ENCODE measurements around the gene SND1.

Gene SND1

DNA sequence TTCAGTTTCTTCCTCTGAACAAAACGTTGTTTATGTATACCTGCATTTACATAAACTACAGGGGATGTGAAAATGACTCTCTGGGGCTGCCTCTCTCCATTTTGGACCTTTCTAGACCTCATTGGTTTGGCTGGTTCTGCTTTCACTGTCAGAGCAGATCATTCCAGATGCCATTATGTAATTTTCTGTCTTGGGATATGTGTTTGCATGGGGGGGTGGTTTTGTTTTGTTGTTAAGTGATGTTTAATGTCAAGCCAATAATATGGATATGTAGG, 206.9 kb downstream of the SND1 start:
- no peak for DNase-seq (ENCODE audit: low read depth in 1 of 2, low spot score in 1 of 2)

DNA sequence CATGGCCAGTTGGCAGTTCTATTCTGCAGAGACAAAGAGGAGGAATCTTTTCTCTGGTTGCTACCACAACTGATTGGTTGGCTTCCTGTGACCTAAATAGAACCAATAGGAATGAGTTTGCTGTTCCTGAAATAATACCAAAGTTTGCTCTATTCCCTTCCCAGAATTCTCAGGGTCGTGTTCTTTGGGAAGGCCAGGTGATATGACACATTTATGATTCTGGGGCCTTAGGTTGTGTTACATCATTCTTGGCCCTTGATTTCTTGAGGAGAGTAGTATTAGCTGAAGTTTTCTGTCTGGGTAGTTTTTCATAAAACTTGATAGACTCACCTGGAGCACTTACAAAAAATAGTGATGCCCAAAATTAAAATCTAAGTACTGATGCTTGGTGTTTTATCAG, 207.3 kb downstream of the SND1 start:
- DNase-seq (ENCODE audit: low read depth in 1 of 2, low spot score in 1 of 2): no peak

- no peak for DNase-seq (ENCODE audit: low read depth in 1 of 2, low spot score in 1 of 2)
Observed at GRCh38 chr7:127862525-127862924, 210.5 kb downstream of the SND1 start.

DNA sequence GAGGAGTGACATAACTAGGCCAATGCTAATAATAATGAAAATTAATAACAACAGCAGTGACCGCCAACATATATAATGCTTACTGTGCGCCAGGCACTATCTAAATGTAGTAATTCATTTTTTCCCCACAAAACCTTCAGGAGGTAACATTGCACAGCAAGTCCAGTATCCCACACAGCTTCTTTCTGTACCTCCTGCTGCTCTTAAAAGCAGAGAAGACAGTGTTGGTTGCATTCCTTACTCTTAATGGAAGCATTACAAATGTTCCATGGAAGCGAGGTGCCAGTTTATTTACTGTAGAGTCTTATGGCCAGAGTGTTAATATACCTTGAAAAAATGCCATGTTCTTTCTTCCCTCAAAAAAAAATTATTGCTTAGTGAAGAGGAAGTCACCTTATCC, 211.1 kb downstream of the SND1 start:
- no peak for DNase-seq (ENCODE audit: low read depth in 1 of 2, low spot score in 1 of 2)

DNA sequence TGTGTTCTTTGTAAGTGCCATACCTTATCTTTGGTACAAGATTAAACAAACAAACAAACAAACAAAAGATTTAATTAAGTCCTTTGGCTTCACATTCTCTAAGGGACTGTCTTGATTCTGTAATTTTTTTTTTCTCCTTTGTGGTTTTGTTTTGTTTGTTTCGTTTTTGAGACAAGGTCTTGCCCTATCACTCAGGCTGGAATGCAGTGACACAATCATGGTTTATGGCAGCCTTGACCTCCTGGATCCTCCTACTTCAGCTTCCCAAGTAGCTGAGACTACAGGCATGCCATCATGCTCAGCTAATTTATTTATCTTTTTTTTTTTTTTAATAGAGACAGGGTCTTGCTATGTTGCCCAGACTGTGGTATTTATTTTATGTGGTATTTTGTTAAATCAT, 213.5 kb downstream of the SND1 start:
- DNase-seq (ENCODE audit: low read depth in 1 of 2, low spot score in 1 of 2): no peak

GRCh38 chr7:127870231-127870907, 218.4 kb downstream of the SND1 start:
- DNase-seq (ENCODE audit: low read depth in 1 of 2, low spot score in 1 of 2): no peak

DNA sequence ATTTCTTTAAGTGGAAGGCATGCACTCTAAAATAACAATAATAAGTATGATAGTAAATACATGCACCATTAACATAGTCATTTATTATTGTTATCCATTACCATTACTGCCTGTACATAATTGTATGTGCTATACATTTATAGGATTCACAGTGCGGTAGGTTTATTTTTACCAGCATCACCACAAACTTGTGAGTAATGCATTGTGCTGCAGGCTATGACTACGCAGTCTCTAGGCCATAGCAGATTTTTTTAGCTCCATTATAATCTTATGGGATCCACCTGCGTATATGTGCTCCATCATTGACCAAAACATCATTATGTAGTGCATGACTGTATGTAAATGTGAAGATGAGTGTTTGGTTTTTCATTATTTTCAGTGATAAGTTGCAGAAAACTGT, 219.2 kb downstream of the SND1 start:
- no peak for DNase-seq (ENCODE audit: low read depth in 1 of 2, low spot score in 1 of 2)

GRCh38 chr7:127872122-127872521, 220.1 kb downstream of the SND1 start:
- no peak for DNase-seq (ENCODE audit: low read depth in 1 of 2, low spot score in 1 of 2)

- no peak for DNase-seq (ENCODE audit: low read depth in 1 of 2, low spot score in 1 of 2)
Observed at GRCh38 chr7:127873151-127873550, 221.2 kb downstream of the SND1 start.

DNA sequence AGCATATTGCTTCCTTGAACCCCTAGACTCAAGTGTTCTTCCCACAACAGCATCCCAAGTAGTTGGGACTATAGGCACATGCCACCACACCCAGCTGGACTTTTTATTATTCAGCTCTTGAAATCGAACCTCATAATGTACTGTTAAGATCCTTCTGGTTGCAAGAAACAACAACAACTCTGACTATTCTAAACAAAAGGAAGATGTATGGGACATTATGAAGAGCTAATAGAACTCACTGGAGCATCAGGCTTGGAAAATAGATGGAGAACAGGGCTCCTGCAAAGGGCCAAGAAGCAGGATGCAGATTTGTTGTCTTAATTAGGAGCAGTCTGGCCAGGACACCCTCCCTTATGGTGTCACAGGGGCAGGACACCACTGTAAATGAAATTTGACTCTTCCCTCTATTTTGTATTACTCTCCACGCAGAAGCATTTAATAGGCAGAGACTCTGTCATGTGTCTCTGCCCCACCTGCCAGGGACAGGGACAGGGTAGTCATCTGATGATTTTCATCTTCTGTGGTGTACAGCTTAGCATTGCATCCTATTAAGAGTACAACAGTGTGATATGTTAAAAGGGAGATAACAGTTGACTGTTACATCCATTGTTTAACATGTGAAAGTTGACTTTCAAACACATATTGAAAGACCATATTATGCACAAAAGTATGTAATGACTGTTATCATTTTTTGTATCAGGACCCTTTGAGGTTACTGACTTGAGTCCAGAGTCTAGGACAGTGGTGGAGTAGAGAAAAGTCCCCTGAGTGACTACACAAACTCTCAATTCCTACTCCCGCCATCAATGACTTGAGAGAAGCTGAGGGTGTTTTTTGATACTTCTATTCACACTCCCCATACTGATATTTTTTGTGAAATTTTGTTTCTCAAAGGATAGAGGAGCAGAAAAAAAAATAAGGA, 222.0 kb downstream of the SND1 start:
- DNase-seq (ENCODE audit: low read depth in 1 of 2, low spot score in 1 of 2): no peak

GRCh38 chr7:127874951-127875608, 223.1 kb downstream of the SND1 start:
- DNase-seq (ENCODE audit: low read depth in 1 of 2, low spot score in 1 of 2): no peak

GRCh38 chr7:127876393-127876792, 224.4 kb downstream of the SND1 start:
- no peak for DNase-seq (ENCODE audit: low read depth in 1 of 2, low spot score in 1 of 2)

- DNase-seq (ENCODE audit: low read depth in 1 of 2, low spot score in 1 of 2): no peak
Observed at GRCh38 chr7:127877951-127878350, 226.0 kb downstream of the SND1 start.

GRCh38 chr7:127878791-127879190, 226.8 kb downstream of the SND1 start:
- DNase-seq (ENCODE audit: low read depth in 1 of 2, low spot score in 1 of 2): no peak

DNA sequence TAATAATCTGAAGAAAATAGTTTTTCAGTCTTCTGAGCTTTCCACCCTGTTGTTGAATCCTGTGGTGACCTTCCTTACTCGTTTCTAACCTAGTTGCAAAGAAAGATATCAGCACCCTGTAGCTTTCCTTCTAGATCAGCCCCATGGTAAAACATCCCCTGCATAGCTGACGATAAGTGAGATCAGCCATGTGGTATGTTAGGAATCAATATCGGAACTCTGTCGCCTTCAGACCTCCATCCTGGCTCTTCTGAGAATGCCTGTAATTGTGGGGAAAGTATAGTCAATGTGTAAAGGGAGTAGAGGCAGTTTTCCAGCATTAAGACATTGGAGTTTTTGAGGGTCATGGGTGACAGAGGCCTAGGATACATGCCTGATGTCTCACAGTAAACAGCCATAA, 227.4 kb downstream of the SND1 start:
- no peak for DNase-seq (ENCODE audit: low read depth in 1 of 2, low spot score in 1 of 2)

DNA sequence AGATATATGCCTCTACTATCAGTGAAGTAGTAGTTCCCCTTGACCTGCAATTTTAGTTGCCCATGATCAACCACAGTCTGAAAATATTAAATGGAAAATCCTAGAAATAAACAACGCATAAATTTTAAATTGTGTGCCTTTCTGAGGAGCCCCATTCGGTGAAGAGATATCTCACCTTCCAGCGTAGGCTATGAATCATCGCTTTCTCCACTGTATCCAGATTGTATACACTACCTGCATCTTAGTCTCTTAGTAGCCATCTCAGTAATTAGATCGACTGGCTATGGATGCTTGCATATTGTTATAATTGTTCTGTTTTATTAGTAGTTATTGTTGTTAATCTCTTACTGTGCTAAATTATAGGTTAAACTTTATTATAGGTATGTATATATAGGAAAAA, 227.9 kb downstream of the SND1 start:
- no peak for DNase-seq (ENCODE audit: low read depth in 1 of 2, low spot score in 1 of 2)

DNA sequence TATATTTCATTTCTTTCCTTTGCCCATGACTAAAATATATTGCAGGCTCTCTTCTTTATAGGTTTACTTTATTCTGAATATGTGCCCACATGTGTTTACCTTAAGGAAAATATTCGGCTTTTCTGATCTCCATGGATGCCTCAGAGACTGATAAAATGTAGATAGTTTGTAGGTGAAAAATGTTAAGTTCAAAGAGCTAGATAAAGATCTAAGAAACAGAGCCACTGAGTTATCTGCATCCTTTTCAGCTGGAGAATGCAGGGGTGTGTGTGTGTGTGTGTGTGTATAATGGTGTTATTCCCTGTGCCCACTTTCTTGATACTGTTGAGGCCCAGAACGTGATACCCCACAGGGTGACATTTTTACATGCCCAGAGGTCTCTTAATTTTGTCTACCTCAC, 228.5 kb downstream of the SND1 start:
- DNase-seq (ENCODE audit: low read depth in 1 of 2, low spot score in 1 of 2): no peak

DNA sequence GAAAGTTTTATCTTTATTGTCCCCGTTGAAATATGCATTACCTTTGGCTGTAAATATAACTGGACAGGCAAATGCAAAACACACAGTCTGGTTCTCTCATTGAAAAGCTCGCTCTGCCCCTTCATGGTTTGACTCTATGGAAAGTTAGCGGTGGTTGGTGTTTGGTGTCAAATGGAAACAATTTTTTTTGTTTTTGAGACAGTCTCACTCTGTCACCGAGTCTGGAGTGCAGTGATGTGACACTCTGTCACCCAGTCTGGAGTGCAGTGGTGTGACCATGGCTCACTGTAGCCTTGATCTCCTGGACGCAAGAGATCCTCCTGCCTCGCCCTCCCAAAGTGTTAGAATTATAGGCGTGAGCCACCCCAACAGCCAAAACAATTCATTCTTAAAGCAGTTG, 229.6 kb downstream of the SND1 start:
- DNase-seq (ENCODE audit: low read depth in 1 of 2, low spot score in 1 of 2): no peak

DNA sequence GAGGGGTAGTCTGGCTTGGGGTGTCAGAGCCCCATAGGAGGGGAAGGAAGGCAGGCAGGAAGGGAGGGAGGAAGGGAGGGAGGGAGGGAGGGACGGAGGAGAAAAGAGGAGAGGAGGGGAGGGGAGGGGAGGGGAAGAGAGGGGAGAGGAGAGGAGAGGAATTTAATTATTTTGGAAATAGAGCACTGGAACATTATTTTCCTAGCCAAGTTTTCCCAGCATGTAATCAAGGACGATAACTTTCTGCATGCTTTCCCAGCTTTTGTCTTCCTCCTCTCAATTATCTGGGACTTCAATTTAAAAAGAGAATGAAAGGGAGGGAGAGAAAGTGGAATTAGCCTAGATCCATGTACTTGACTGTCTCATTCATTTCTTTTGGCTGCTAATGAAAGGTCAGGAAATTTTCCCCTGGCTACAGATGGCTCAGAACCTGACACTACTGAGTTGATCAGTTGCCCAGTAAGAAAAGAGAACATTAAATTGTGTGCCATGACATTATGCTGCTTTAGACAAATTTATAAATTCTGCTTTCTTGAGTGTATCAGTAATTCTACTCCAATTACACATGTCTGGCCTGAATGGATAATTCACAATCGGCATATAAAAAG, 230.4 kb downstream of the SND1 start:
- DNase-seq (ENCODE audit: low read depth in 1 of 2, low spot score in 1 of 2): no peak

- DNase-seq (ENCODE audit: low read depth in 1 of 2, low spot score in 1 of 2): no peak
Observed at GRCh38 chr7:127884066-127884559, 232.1 kb downstream of the SND1 start.

DNA sequence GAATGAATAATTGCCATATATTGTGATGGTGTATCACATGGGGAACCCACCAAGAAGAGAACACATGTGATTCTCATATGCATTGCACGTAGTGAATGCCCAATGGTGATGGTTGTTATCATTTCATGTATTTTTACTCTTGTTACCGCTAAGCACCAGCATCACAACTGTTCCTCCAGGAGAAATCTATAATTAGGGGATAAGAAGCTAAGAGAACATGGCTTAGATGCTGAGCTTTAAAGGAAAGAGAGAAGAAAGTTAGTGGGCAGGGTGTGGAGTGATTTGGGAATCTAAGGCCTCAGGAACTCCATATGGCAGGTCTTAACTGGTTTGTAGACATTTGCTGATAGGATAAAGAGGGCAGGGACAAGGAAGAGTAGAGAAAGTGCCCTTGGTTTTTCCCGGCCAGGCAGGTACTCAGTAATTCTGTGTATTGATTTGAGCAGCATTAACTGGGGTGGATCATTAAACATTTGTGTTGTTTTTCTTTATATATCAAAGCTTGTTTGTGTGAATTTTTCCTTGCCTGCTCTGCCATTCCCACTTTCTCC, 233.3 kb downstream of the SND1 start:
- DNase-seq (ENCODE audit: low read depth in 1 of 2, low spot score in 1 of 2): no peak

Measured in stimulated activated CD4-positive, alpha-beta T cell treated with anti-CD3 and anti-CD28 coated beads, Interleukin-15, amount 100 ng/mL, for 1 hour (primary cell).